OCI-LY7 (cell line): ENCODE results near the gene ABHD15. TPM values are rescaled to one million over a fixed set of nuclear protein-coding genes. Genes with fewer than 3 reads are reported as not detected.

Experiments
- BruUV-seq: library from RNA; stranded (reverse); fragments of 400-500 nt; replicated peaks from 2 replicates; lab custom pipeline; 2021; lab: Mats Ljungman, UMichigan
- CTCF ChIA-PET: fragments of 300-600 bp; sonication (Branson Sonifier 250); formaldehyde crosslinking; loops from one replicate; lab custom pipeline; 2022; ENCODE audit warnings: antibody characterized with exemption; ENCODE audit not compliant: unreplicated experiment; lab: Charles Lee
- POLR2A ChIA-PET: fragments of 300-600 bp; sonication (Branson Sonifier 250); formaldehyde crosslinking; loops from one replicate; lab custom pipeline; 2022; ENCODE audit warnings: antibody characterized with exemption; lab: Charles Lee
- DNase-seq: peaks from one replicate; pipeline ENCODE4 v3.0.0-alpha.2; 2015; ENCODE audit warnings: low spot score
- H2AFZ ChIP-seq: fragments of 200-600 bp; sonication (generic), shearing (Covaris generic); 2 replicates; pipeline ENCODE4 v1.6.1; 2014; ENCODE audit warnings: mild to moderate bottlenecking, antibody characterized with exemption, low read length, moderate library complexity
- H3K27ac ChIP-seq: fragments of 200-600 bp; sonication (generic); 2 replicates; pipeline ENCODE4 v1.5.1; 2014; ENCODE audit warnings: mixed run types, low read depth, mild to moderate bottlenecking, moderate library complexity, low read length, inconsistent platforms; ENCODE audit not compliant: poor library complexity, severe bottlenecking
- H3K36me3 ChIP-seq: fragments of 200-600 bp; sonication (generic); 2 replicates; pipeline ENCODE4 v1.6.1; 2014; ENCODE audit warnings: mild to moderate bottlenecking, antibody characterized with exemption, low read length, moderate library complexity, mixed read lengths; ENCODE audit not compliant: insufficient read depth
- H3K4me1 ChIP-seq: fragments of 200-600 bp; sonication (generic); 2 replicates; pipeline ENCODE4 v1.5.1; 2014; ENCODE audit warnings: mild to moderate bottlenecking, low read length; ENCODE audit not compliant: insufficient read depth, poor library complexity, severe bottlenecking
- H3K4me2 ChIP-seq: fragments of 200-600 bp; sonication (generic); 2 replicates; pipeline ENCODE4 v1.6.1; 2014; ENCODE audit warnings: mild to moderate bottlenecking, low read length
- H3K4me3 ChIP-seq: fragments of 200-600 bp; sonication (generic); 2 replicates; pipeline ENCODE4 v1.5.1; 2014; ENCODE audit warnings: mild to moderate bottlenecking, low read depth, low read length; ENCODE audit not compliant: poor library complexity, severe bottlenecking
- H3K79me2 ChIP-seq: fragments of 200-600 bp; sonication (generic); 2 replicates; pipeline ENCODE4 v1.6.1; 2016; ENCODE audit warnings: low read depth, mild to moderate bottlenecking, low read length, moderate library complexity, mixed read lengths; ENCODE audit not compliant: insufficient read depth
- H3K9me2 ChIP-seq: fragments of 200-600 bp; sonication (generic); 2 replicates; pipeline ENCODE4 v1.6.1; 2016; ENCODE audit warnings: mild to moderate bottlenecking, low read length, mixed read lengths; ENCODE audit not compliant: insufficient read depth
- H3K9me3 ChIP-seq: fragments of 200-600 bp; sonication (generic); 2 replicates; pipeline ENCODE4 v1.6.1; 2014; ENCODE audit warnings: mild to moderate bottlenecking, mixed run types, low read length, mixed read lengths
- H4K20me1 ChIP-seq: fragments of 200-600 bp; sonication (generic); 2 replicates; pipeline ENCODE4 v1.6.1; 2014; ENCODE audit warnings: mild to moderate bottlenecking, antibody characterized with exemption, low read length, moderate library complexity, mixed read lengths; ENCODE audit not compliant: insufficient read depth
- EZH2phosphoT487 ChIP-seq: fragments of 200-600 bp; sonication (generic); IDR thresholded peaks from 2 replicates; pipeline ENCODE4 v1.6.1; 2018; ENCODE audit warnings: low read depth, borderline replicate concordance, mild to moderate bottlenecking, mixed run types, antibody characterized with exemption, low read length, moderate library complexity, mixed read lengths
- intact Hi-C: fragments of 100-400 bp; cut with micrococcal nuclease; formaldehyde crosslinking; loops from one replicate; pipeline ENCODE4 v1.10.0; 2022; ENCODE audit not compliant: unreplicated experiment
- total RNA-seq, 2 experiments: library from RNA; depleted of rRNA in 1 of 2; stranded (reverse); fragments of >200 nt in 1 of 2; shearing (Covaris generic) in 1 of 2; gene quantifications; 2 replicates each; pipeline ENCODE4 v1.2.3, GENCODE V29; 2014 to 2022
- TF ChIP-seq, protein P1 (sequence below): fragments of 200-600 bp; sonication (generic); conservative IDR thresholded peaks from 2 replicates; pipeline ENCODE4 v1.5.1; 2014; ENCODE audit warnings: mild to moderate bottlenecking, antibody characterized with exemption, low read length, moderate library complexity, mixed read lengths

Gene ABHD15
- total RNA-seq, 2 experiments from 2014 or later, result 8.5 to 15.3 TPM

DNA sequence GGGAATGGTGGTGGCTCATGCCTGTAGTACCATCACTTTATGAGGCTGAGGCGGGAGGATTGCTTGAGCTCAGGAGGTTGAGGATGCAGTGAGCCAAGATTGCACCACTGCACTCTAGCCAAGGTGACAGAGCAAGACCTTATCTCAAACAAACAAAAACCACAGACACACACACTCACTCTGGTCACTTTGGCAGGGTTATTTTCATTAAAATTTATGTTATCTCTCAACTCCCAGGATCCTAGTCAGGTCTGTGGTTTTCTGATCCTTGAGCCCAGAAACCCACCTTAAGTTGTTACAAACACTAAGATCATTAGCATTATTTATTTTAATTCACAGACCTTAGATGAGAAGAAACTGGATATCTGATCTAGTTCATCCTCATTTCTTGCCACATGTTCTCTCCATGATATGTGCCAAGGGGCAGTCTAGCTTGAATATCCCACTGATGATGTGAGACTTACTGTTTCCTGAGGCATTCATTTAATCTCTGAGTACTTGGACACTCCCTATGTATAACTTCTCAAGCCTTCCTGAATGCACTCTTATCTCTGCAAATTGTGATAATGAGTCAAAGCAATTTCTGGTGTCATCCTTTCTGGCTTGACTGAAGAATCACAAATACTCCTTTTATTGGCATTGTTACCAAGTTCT lies 9.6 kb downstream of the ABHD15 start:
- H3K36me3 ChIP-seq, result no peaks in the 10 kb centered on the region
- TF ChIP-seq, protein P1, sequence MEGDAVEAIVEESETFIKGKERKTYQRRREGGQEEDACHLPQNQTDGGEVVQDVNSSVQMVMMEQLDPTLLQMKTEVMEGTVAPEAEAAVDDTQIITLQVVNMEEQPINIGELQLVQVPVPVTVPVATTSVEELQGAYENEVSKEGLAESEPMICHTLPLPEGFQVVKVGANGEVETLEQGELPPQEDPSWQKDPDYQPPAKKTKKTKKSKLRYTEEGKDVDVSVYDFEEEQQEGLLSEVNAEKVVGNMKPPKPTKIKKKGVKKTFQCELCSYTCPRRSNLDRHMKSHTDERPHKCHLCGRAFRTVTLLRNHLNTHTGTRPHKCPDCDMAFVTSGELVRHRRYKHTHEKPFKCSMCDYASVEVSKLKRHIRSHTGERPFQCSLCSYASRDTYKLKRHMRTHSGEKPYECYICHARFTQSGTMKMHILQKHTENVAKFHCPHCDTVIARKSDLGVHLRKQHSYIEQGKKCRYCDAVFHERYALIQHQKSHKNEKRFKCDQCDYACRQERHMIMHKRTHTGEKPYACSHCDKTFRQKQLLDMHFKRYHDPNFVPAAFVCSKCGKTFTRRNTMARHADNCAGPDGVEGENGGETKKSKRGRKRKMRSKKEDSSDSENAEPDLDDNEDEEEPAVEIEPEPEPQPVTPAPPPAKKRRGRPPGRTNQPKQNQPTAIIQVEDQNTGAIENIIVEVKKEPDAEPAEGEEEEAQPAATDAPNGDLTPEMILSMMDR, result no peak
- TF ChIP-seq EZH2phosphoT487, result no peak
- H2AFZ ChIP-seq, result no peak overlapping the region
- no peak overlapping the region for H3K4me3 ChIP-seq
- H3K27ac ChIP-seq, result no peak overlapping the region
- ChIA-PET POLR2A (no interaction called here), CTCF (interaction anchor here (1.0 kb wide), 1 partner anchor 187 kb away, joined by 3 read pairs; no protein-coding TSS in a partner anchor)
- no peak for DNase-seq
- no peaks in the 10 kb centered on the region for H3K79me2 ChIP-seq
- intact Hi-C loops, result no loop called here
- no peaks in the 10 kb centered on the region for H3K9me2 ChIP-seq
- no peak overlapping the region for H3K4me2 ChIP-seq
- H4K20me1 ChIP-seq, result no peaks in the 10 kb centered on the region
- BruUV-seq, result no TSS peak
- peaks cover 42% of the 10 kb centered on the region for H3K4me1 ChIP-seq
- H3K9me3 ChIP-seq, result no peaks in the 10 kb centered on the region

DNA sequence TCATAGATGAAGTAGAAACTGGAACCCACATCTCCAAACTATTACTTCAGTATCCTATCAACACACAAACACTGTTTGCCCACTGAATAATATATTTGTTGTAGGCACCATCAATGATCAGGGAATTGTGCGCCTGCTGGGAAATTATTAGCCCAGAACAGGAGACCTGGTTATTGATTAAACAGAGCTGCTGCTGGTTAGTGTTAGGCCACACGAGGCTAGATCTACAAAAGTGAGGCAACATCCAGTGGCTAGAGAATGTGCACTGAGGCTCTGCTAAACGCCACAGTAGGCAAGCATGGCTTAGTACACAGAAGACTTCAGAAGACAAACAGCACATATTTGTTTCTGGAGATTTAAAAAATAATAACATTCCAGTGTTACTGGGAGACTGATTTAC lies 11.0 kb downstream of the ABHD15 start:
- DNase-seq, result no peak
- Histone ChIP-seq H3K27ac (no peak overlapping the region), H3K36me3 (no peaks in the 10 kb centered on the region), H3K4me3 (no peak overlapping the region), H4K20me1 (no peaks in the 10 kb centered on the region), H3K79me2 (no peaks in the 10 kb centered on the region), H3K9me3 (no peaks in the 10 kb centered on the region), H3K9me2 (no peaks in the 10 kb centered on the region), H3K4me1 (peaks cover 29% of the 10 kb centered on the region), H2AFZ (no peak overlapping the region), H3K4me2 (no peak overlapping the region)
- no TSS peak for BruUV-seq
- intact Hi-C loops, result no loop called here
- ChIA-PET CTCF (no interaction called here), POLR2A (no interaction called here)
- TF ChIP-seq EZH2phosphoT487, result no peak
- TF ChIP-seq, protein P1, result no peak

DNA sequence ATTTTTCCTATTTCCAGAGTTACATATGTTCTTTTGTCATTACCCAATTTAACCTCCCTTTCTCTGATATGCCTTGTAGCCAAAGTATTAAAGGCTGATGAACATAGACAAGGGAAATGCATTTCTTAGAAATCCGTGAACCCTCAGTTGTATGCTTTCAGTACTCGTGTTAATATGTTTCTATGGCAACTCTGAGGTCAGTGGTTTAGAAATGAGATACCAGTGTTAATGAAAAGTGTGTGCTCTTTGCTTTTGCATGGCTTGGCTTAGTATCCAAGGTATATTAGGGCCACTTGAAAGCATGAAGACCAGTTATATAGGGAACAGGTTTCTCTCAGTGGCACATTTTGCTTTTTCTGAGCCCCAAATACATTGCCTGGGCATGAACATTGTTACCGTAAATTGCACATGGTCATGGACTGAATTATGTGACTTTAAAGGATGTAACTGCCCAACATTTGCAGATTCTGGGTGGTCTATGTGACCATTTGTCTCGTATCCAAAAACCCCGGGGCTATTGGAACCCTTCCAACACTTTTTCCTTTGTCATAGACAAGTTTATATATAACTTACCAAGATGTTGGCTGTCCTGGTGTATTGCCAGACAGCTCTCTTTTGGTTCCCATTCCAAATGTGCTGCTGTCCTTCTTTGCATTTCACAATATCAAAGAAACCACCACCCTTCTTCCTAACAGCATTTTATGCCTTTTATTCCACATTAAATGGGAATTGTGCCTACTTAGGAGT lies 17.5 kb downstream of the ABHD15 start:
- H3K36me3 ChIP-seq, result peaks cover 5% of the 10 kb centered on the region; the same call in 1 of the 2 replicates
- H3K9me3 ChIP-seq, result no peaks in the 10 kb centered on the region
- DNase-seq, result no peak
- TF ChIP-seq, protein P1, result no peak
- TF ChIP-seq EZH2phosphoT487, result no peak
- H2AFZ ChIP-seq, result no peak overlapping the region
- no peak overlapping the region for H3K27ac ChIP-seq
- intact Hi-C loops, result no loop called here
- no peak overlapping the region for H3K4me2 ChIP-seq
- H3K9me2 ChIP-seq, result no peaks in the 10 kb centered on the region
- H4K20me1 ChIP-seq, result no peaks in the 10 kb centered on the region
- no peaks in the 10 kb centered on the region for H3K79me2 ChIP-seq
- CTCF ChIA-PET, result no interaction called here
- H3K4me1 ChIP-seq, result no peaks in the 10 kb centered on the region
- POLR2A ChIA-PET, result no interaction called here
- no peak overlapping the region for H3K4me3 ChIP-seq
- no TSS peak for BruUV-seq
